HG03135 (cell line): ENCODE measurements around the gene WLS.

Experiments used
- ATAC-seq: cut with Tn5 transposase; IDR thresholded peaks from one replicate; pipeline ENCODE4 v1.9.1; 2021; ENCODE audit warnings: mild to moderate bottlenecking, moderate library complexity; ENCODE audit not compliant: unreplicated experiment

The WLS gene

GRCh38 chr1:68141071-68142021, 91.0 kb downstream of the WLS start:
- no peak for ATAC-seq

DNA sequence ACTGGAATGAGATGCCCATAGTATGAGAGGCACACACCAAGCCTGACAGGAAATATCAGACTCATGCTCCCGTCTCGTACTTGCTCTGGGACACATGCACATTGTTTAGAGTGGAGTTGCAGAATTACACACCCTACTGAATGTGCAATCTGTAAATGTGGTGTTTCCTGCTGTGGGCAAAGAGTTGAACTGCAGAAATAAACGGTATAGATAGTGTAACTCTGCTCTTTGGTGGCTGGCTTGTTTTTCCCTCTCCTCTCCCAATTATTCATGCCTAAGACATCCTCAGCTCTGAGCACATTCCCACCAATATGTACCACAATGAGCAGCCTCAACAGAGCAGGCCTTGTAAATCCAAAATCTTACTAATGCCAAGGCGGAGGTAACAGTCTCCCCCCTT, 91.8 kb downstream of the WLS start:
- ATAC-seq = no peak

DNA sequence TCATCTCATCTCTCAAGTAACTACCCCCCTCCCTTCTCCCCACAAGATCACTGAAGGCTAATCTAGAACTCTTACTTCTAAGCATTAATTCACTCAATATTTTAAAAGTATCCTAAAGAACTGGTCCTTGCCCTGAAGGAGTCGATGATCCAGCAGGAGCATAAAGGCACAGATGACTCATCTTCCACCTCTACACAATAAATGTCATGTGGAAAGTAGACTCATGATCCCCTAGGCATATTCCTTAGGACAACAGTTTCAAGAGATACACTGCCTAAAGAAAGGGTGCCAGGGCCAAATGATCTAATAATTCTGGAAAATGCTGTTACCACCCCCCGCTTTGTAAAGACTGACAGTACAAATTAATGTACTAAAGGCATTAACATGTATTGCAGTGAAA, 96.1 kb downstream of the WLS start:
- ATAC-seq = no peak

DNA sequence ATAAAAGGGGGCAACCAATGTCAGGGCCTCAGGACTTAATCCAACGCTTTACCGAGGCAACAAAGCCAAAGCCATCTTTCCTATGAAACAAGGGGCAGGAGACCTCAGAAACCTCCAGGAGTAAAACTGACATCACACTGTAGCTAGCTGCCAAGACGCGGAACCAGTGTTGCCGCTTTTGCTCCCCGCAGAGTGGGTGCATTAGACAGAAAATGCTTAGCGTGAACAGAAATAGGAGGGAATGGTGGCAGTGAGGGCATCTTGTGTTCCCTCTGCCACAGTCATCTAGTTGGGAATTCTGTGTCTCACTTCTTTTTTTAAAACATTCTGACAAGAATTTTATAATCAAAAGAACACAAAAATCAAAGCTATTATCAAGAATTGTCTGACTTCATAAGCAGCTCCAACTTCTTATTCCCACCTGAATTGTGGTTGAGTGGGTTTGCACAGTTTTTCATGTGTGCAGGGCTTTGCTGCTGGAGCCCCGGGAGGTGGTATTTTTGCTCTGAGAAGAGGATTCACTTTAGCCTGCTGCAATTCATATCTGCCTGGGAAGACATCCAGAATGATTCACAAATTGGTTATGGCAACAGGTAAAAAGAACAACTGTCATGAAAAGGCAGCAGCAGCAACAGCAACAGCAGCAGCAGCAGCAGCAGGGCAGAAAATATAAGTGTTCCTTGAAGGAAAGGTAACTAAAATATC, 99.7 kb downstream of the WLS start:
- no peak for ATAC-seq

DNA sequence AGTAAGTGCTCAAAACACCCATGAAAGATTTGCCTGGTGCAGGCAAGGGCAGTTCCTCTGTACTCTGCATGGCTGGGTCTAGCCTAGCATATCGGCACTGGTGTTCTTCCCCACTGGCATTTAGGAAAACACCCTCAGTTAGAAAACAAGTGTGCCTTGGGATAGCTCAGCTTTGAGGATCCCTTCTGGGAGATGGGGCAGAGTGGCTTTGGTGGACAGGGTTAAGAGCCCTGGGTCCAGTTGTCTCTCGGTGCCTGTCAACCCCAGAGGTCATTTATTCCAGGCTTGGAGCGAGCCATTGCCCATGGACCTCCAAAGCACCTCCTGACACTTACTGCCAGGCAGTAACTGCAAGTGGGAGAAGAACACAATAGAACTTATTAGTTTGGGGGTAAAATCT, 101.1 kb downstream of the WLS start:
- no peak for ATAC-seq

GRCh38 chr1:68129536-68130250, 102.6 kb downstream of the WLS start:
- ATAC-seq = no peak

DNA sequence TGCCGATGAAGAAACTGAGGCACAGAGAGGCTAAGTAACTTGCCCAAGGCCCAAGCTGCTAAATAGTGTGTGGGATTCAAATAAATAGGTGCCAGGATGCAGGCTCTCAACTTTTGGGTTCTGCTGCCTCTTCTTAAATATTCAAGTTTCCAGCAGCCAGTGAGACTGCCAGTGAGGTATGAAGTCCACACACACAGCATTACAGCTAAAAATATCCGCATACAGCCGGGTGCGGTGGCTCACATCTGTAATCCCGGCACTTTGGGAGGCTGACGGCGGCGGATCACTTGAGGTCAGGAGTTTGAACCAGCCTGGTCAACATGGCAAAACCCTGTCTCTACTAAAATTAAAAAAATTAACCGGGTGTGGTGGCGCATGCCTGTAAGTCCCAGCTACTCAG, 103.5 kb downstream of the WLS start:
- ATAC-seq = no peak

DNA sequence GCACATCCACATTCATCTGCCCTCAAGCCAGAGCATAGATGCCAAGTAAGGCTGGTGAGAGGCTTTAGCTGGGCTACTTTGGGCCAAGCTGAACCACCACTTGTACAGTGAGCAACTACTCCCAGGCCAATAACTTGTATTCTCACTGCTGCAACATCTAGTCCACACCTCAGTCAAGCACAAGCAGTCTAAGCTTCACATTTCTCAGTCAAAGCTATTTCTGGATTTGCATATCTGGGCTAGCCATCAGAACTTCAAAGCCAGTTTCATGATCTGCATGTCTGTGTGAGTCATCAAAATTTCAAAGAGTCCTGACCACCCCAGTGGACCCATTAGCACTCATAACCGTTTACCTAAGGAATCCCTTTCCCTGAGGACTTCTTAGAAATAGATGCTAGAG, 104.2 kb downstream of the WLS start:
- ATAC-seq = no peak

DNA sequence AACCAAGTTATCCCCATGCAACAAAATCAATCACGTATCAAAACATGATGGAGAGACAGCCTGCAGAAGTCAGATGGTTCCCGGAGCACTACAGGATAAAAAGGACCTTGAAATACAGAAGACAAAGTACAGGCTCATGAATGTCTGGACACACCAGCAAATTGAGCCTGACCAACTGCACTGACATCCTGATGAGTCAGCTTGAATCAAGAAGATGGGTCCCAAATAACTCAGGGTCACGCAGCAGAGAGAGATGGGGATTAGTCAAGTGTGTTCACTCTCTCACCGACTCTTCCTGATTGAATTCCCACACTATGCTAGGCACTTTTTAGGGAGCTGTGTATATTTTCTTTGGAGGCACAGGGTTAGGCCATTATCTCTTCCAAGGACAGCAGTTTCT, 110.8 kb downstream of the WLS start:
- no peak for ATAC-seq

GRCh38 chr1:68120136-68120791, 112.1 kb downstream of the WLS start:
- ATAC-seq = peak; percentile 84

DNA sequence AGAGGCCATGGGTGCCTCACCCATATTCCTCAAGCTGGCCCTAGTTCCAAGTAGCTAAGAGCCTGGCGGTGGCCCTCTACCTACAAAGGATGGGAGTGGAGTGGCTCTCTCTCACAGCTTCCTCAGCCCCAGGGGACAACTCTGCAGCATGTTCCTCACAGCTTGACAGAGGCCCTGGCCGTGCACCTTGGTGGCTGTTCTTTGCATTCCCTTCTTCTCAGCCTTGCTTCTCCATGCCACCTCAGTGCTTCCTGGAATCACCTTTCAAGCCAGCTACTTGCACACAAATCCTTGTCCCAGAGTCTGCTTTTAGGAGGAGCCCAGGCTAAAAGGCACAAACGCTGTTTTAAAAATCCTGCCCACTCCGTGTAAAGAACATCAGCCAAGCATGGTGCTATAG, 112.9 kb downstream of the WLS start:
- no peak for ATAC-seq

DNA sequence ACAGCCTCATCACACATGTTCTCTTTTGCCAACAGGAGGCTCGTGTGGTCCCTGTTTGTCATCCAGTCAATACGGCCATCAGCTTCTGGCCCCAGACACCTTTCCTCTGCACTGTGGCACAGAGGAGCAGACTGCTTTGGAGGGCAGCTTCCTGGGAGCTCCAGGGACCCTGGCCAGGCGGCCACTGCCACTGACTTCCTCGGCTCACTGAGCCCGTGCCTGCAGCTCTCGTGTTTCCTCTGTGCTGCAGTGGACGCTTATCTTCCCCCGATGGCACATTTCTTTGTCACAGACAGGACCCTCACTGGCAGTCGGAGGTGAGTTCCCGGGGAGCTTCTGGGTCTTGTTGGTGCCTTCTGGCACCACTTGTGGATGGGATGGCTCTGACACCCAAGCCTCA, 114.9 kb downstream of the WLS start:
- ATAC-seq = no peak

DNA sequence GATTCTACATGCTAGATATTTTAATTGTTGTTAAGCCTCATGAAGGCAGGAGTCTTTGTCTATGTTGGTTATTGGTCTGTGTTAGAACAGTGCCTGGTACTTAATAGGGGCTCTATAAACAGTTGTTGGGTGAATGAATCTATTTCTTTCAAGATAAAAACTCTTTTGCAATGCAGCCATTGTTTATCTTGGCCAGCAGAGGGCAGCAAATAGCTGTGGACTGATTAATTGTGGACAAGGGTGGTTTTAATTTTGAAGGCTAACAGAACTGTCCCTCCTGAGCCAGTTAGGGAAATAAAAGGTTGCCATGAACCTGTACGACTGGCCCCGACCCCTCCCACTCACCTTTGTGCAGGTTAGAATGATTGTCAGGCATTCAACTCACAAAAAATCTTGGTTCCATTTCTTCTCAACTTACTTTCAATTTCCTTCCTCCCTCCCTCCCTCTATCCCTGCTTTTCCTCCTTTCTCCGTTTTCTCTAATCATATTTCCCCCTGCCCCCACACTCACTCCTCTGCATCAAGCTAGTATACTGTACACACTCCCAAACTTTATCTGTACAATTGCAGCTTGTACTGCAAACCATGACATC, 115.6 kb downstream of the WLS start:
- ATAC-seq = no peak

DNA sequence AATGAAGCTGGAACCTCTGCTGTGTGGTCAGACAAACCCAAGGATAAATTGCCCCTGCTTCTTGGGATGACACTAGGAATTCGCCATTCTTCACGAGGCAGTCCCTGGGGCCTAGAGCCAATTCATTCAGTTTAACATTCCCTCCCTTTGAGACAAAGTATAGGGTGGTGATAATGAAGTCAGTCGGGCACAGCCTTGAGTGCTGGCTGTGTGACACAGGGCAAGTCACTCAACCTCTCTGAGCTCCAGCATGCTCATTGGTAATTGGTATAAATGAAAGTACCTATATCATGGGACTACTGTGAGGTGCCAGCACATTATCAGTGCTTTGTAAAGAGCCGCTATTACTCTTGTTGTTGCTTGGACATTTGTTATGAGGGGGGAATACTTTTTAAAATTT, 117.0 kb downstream of the WLS start:
- ATAC-seq = no peak

GRCh38 chr1:68113966-68114365, 118.4 kb downstream of the WLS start:
- ATAC-seq = no peak

DNA sequence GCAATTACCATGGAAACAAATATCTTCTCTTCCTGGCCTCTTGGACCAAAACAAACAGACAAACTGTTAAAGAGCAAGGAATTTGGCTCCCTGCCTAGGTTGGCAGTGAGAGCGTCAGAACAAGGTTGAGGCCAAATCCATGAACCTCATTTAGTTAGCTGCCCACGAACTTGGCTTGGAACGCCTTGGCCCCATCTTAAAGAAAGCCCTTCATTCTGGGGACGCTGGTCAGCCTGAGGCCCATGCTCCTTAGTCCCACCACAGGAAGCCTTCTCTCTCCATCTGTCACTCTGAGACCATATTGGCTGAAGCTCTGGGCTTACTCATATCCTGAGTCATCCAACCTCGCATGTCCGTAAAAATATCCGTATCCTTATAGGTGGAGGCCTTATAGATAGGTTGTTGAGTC, 119.5 kb downstream of the WLS start:
- ATAC-seq = no peak

- no peak for ATAC-seq
These were observed 120.5 kb downstream of the WLS start for GRCh38 chr1:68111519-68112436.

DNA sequence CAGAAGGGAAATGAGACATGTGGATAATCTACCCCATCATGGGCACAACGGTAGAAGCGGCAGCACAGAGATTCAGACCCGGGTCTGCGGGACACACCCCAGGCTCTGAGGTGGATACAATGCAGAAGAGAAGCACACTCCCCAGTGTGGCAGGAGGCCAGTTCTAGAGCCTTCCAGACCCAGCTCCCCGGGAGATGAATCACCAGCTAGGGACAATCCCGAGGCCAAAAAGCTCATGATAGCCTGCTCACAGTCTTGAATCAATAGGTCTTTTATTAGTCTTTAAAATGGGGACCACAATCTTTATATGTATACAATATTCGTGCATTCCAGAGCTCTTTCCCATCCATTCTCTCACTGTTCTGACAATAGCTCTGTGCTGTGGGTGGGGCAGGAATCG, 124.6 kb downstream of the WLS start:
- no peak for ATAC-seq

- ATAC-seq = no peak
These were observed 128.3 kb downstream of the WLS start for GRCh38 chr1:68103884-68104554.
